ENCODE data around the gene NACC2.

DNA sequence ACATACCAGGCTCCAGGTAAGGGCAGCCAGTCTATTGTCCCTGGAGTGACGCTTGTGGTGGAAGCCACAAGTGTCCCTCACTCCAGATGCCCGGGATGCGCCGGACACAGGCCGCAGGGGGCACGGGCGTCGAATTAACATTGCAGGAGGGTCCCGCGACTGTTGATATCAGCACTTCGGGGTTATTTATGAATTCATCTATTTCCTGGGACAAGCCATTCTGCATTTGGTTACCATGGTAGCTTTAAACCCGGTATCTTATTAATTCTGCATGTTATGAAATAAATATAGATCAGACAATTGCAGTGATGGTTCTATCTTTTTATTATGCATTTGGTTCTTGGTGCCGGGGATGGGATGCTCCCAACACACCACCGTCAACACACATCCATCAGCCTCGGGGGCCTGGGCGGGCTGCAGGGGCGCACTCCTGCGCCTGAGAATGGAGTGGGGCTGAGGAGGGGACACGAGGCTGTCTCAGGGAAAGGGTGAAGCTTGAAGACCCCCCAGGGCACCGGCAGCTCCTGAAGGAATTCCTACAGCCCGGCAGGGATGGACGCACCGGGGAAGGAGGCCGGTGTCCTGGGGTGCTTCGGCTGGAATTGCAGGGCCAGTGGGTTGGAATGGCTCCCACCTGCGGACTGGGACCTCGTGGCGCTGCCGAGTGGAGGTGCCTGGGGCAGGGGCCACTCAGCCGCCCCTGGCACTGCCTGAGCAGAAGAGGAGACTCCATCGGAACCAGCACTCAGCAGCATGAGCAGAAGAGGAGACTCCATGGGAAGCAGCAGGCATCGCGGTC lies 41.2 kb upstream of the NACC2 start:
- TF ChIP-seq CTCF (IDR thresholded peaks at IDR 0.05) (no peak), POLR2AphosphoS5 (IDR thresholded peaks at IDR 0.05) (no peak), EP300 (IDR thresholded peaks at IDR 0.05) (no peak)

Data from gastroesophageal sphincter (tissue), 3 donors.